HCT116 (cell line): ENCODE measurements around the gene CGGBP1. TPM values are rescaled to one million over a fixed set of nuclear protein-coding genes. Genes with fewer than 3 reads are reported as not detected.

Experiments used
- ATAC-seq: fragments of 200-7000 bp; cut with Tn5 transposase; 2 replicates; pipeline ENCODE4 v1.9.1; 2020; ENCODE audit warnings: mild to moderate bottlenecking, moderate library complexity
- BruUV-seq: library from RNA; stranded (reverse); fragments of 400-500 nt; replicated peaks from 2 replicates; lab custom pipeline; 2021; lab: Mats Ljungman, UMichigan
- CTCF ChIA-PET: fragments of 300-600 bp; sonication (Branson Sonifier 250); formaldehyde crosslinking; loops from one replicate; lab custom pipeline; 2021; ENCODE audit warnings: antibody characterized with exemption; lab: Charles Lee
- POLR2A ChIA-PET: fragments of 300-600, 350-600 bp; sonication (Branson Sonifier 250); formaldehyde crosslinking; loops from one replicate; lab custom pipeline; 2021; ENCODE audit warnings: antibody characterized with exemption; lab: Charles Lee
- RAD21 ChIA-PET, 2 experiments: fragments of 300-600 bp; sonication (Branson Sonifier 250); formaldehyde crosslinking; loops; one replicate each; lab custom pipeline; 2023; ENCODE audit warnings: low total read pairs in 2 of 2; ENCODE audit not compliant: uncharacterized antibody in 2 of 2, unreplicated experiment in 2 of 2, low non-redundant PET in 1 of 2; lab: Charles Lee
- DNase-seq: peaks from one replicate; pipeline ENCODE4 v3.0.0-alpha.2; 2010; ENCODE audit warnings: low read depth, low spot score
- H2AFZ ChIP-seq: fragments of 200-600 bp; shearing (Covaris generic), sonication (generic); 2 replicates; pipeline ENCODE4 v1.6.1; 2017; ENCODE audit warnings: low read depth, mixed run types, mixed read lengths, antibody characterized with exemption, low read length; ENCODE audit not compliant: poor library complexity, severe bottlenecking
- H3K27ac ChIP-seq: 2 replicates; pipeline ENCODE4 v1.5.1; 2012; ENCODE audit warnings: low read depth, low read length
- H3K27me3 ChIP-seq: fragments of 200-600 bp; sonication (generic); 2 replicates; pipeline ENCODE4 v1.6.1; 2016; ENCODE audit warnings: mixed run types, low read length, mixed read lengths; ENCODE audit not compliant: insufficient read depth
- H3K36me3 ChIP-seq, 2 experiments: fragments of 200-500 bp in 1 of 2; fragments of 200-600 bp in 1 of 2; sonication (Bioruptor generic) in 1 of 2; sonication (generic) in 1 of 2; 2 replicates each; pipeline versions ENCODE4 v1.5.1 to v1.6.1; 2014 to 2016; ENCODE audit warnings: low read length in 2 of 2, inconsistent platforms in 1 of 2, mixed read lengths in 1 of 2, mixed run types in 1 of 2; ENCODE audit not compliant: insufficient read depth in 2 of 2, control insufficient read depth in 1 of 2
- H3K4me1 ChIP-seq, 2 experiments: fragments of 200-600 bp in 1 of 2; sonication (generic) in 1 of 2; 2 replicates each; pipeline versions ENCODE4 v1.5.1 to v1.6.1; 2012 to 2017; ENCODE audit warnings: low read length in 2 of 2, inconsistent platforms in 1 of 2, mild to moderate bottlenecking in 1 of 2, mixed read lengths in 1 of 2, mixed run types in 1 of 2, moderate library complexity in 1 of 2; ENCODE audit not compliant: insufficient read depth in 2 of 2, control insufficient read depth in 1 of 2
- H3K4me2 ChIP-seq: fragments of 200-600 bp; sonication (generic); 2 replicates; pipeline ENCODE4 v1.6.1; 2017; ENCODE audit warnings: mixed run types, low read length, mixed read lengths
- H3K4me3 ChIP-seq, 2 experiments: fragments of 200-600 bp in 1 of 2; sonication (generic) in 1 of 2; replicated peaks in 1 of 2; 2 replicates each; pipeline ENCODE4 v1.5.1; 2011 to 2016; ENCODE audit warnings: low read length in 2 of 2, control low read depth in 1 of 2, low read depth in 1 of 2, mild to moderate bottlenecking in 1 of 2, mixed read lengths in 1 of 2, mixed run types in 1 of 2
- H3K79me2 ChIP-seq: fragments of 200-600 bp; sonication (generic); 2 replicates; pipeline ENCODE4 v1.6.1; 2017; ENCODE audit warnings: mild to moderate bottlenecking, mixed run types, low read length, moderate library complexity, mixed read lengths; ENCODE audit not compliant: insufficient read depth
- H3K9ac ChIP-seq: fragments of 200-600 bp; sonication (generic); 2 replicates; pipeline ENCODE4 v1.6.1; 2016; ENCODE audit warnings: low read length, mixed read lengths
- H3K9me2 ChIP-seq: fragments of 200-600 bp; sonication (generic), shearing (Covaris generic); 2 replicates; pipeline ENCODE4 v1.6.1; 2017; ENCODE audit warnings: mixed run types, mild to moderate bottlenecking, moderate library complexity; ENCODE audit not compliant: insufficient read depth
- H3K9me3 ChIP-seq, 2 experiments: fragments of 200-500 bp in 1 of 2; fragments of 200-600 bp in 1 of 2; sonication (Bioruptor generic) in 1 of 2; sonication (generic) in 1 of 2; 2 replicates each; pipeline ENCODE4 v1.6.1; 2014 to 2017; ENCODE audit warnings: low read length in 2 of 2, mixed read lengths in 2 of 2, inconsistent platforms in 1 of 2, low read depth in 1 of 2, mild to moderate bottlenecking in 1 of 2, mixed run types in 1 of 2, moderate library complexity in 1 of 2; ENCODE audit not compliant: control insufficient read depth in 1 of 2, insufficient read depth in 1 of 2
- H4K20me1 ChIP-seq: fragments of 200-600 bp; sonication (generic), shearing (Covaris generic); 2 replicates; pipeline ENCODE4 v1.6.1; 2017; ENCODE audit warnings: mixed run types, mild to moderate bottlenecking, moderate library complexity; ENCODE audit not compliant: insufficient read depth
- ATF3 ChIP-seq: IDR thresholded peaks from 2 replicates; pipeline ENCODE4 v1.6.1; 2012
- CBX3 ChIP-seq: IDR thresholded peaks from 2 replicates; pipeline ENCODE4 v1.6.1; 2012; ENCODE audit warnings: low read depth
- CEBPB ChIP-seq: IDR thresholded peaks from 2 replicates; pipeline ENCODE4 v1.6.1; 2012; ENCODE audit warnings: low read depth
- CTCF ChIP-seq, 3 experiments: fragments of 200-600 bp in 1 of 3; sonication (generic) in 1 of 3; IDR thresholded peaks in 2 of 3; conservative IDR thresholded peaks in 1 of 3; 2 replicates each; pipeline ENCODE4 v1.5.1; 2012 to 2017; ENCODE audit warnings: low read depth in 2 of 3, low read length in 2 of 3, antibody characterized with exemption in 1 of 3, borderline replicate concordance in 1 of 3, control low read depth in 1 of 3, mild to moderate bottlenecking in 1 of 3, mixed read lengths in 1 of 3, mixed run types in 1 of 3, moderate library complexity in 1 of 3; ENCODE audit not compliant: insufficient read depth in 1 of 3
- EGR1 ChIP-seq: IDR thresholded peaks from 2 replicates; pipeline ENCODE4 v1.6.1; 2012; ENCODE audit warnings: low read depth
- EZH2 ChIP-seq: fragments of 200-600 bp; sonication (generic); IDR thresholded peaks from 2 replicates; pipeline ENCODE4 v1.6.1; 2017; ENCODE audit warnings: antibody characterized with exemption, mixed run types
- EZH2phosphoT487 ChIP-seq: fragments of 200-600 bp; IDR thresholded peaks from 2 replicates; pipeline ENCODE4 v1.6.1; 2018; ENCODE audit warnings: antibody characterized with exemption, borderline replicate concordance
- FOSL1 ChIP-seq: IDR thresholded peaks from 2 replicates; pipeline ENCODE4 v1.6.1; 2012; ENCODE audit warnings: low read depth
- POLR2A ChIP-seq: IDR thresholded peaks from 2 replicates; pipeline ENCODE4 v1.7.0; 2011; ENCODE audit warnings: borderline replicate concordance; ENCODE audit not compliant: insufficient read depth, insufficient read length; ENCODE audit errors: extremely low read depth
- POLR2AphosphoS5 ChIP-seq: IDR thresholded peaks from 2 replicates; pipeline ENCODE4 v1.6.1; 2011; ENCODE audit warnings: mild to moderate bottlenecking, low read depth, low read length, moderate library complexity
- RAD21 ChIP-seq: IDR thresholded peaks from 2 replicates; pipeline ENCODE4 v1.6.1; 2012; ENCODE audit warnings: low read depth, mild to moderate bottlenecking
- REST ChIP-seq: IDR thresholded peaks from 2 replicates; pipeline ENCODE4 v1.6.1; 2012; ENCODE audit warnings: low read depth
- SIN3A ChIP-seq: IDR thresholded peaks from 2 replicates; pipeline ENCODE4 v1.6.1; 2012; ENCODE audit warnings: low read depth
- SP1 ChIP-seq: IDR thresholded peaks from 2 replicates; pipeline ENCODE4 v1.6.1; 2012; ENCODE audit warnings: low read depth
- SRF ChIP-seq: IDR thresholded peaks from 2 replicates; pipeline ENCODE4 v1.6.1; 2012; ENCODE audit warnings: low read depth
- YY1 ChIP-seq: IDR thresholded peaks from 2 replicates; pipeline ENCODE4 v1.6.1; 2011; ENCODE audit warnings: low read length, low read depth, moderate library complexity, mild to moderate bottlenecking; ENCODE audit not compliant: insufficient replicate concordance; ENCODE audit errors: extremely low read depth
- ZBTB33 ChIP-seq: IDR thresholded peaks from 2 replicates; pipeline ENCODE4 v1.6.1; 2011; ENCODE audit warnings: mild to moderate bottlenecking, low read length, moderate library complexity; ENCODE audit not compliant: insufficient replicate concordance; ENCODE audit errors: extremely low read depth
- ZFX ChIP-seq: fragments of 450-650 bp; IDR thresholded peaks from 2 replicates; pipeline ENCODE4 v1.6.1; 2017
- ZNF274 ChIP-seq: fragments of 200-500 bp; sonication (Bioruptor generic); IDR thresholded peaks from 2 replicates; pipeline ENCODE4 v1.6.1; 2014; ENCODE audit warnings: mild to moderate bottlenecking, low read depth, low read length, inconsistent platforms
- intact Hi-C: fragments of 100-400 bp; cut with micrococcal nuclease; formaldehyde crosslinking; loops from 2 replicates; pipeline ENCODE4 v1.10.0; 2022
- total RNA-seq: library from RNA; stranded (reverse); gene quantifications from one replicate; pipeline ENCODE4 v1.2.1, GENCODE V29; 2021; ENCODE audit not compliant: unreplicated experiment

Gene CGGBP1
- total RNA-seq, 1 experiment from 2014 or later: 52.7 TPM

- Histone ChIP-seq H2AFZ (peak overlapping the region; percentile 66), H3K4me2 (no peak overlapping the region), H3K9me3 (no peaks in the 10 kb centered on the region), H4K20me1 (no peaks in the 10 kb centered on the region), H3K4me3 (no peak overlapping the region), H3K36me3 (no peaks in the 10 kb centered on the region), H3K27ac (no peak overlapping the region), H3K27me3 (no peaks in the 10 kb centered on the region), H3K79me2 (no peaks in the 10 kb centered on the region), H3K4me1 (peaks cover 0 to 10% of the 10 kb centered on the region in 2 experiments; a peak in 1 of 4 replicates), H3K9me2 (no peaks in the 10 kb centered on the region), H3K9ac (no peak overlapping the region)
- no TSS peak for BruUV-seq
- intact Hi-C loops: no loop called here
- TF ChIP-seq EZH2phosphoT487: no peak
- TF ChIP-seq REST: no peak
- no peak for TF ChIP-seq SP1
- TF ChIP-seq RAD21: no peak
- TF ChIP-seq FOSL1: no peak
- no peak for TF ChIP-seq ZFX
- TF ChIP-seq ATF3: no peak
- TF ChIP-seq YY1: no peak
- no peak for TF ChIP-seq SIN3A
- no peak for TF ChIP-seq EGR1
- TF ChIP-seq CTCF (IDR thresholded peaks at IDR 0.05 in 2 of 3, conservative IDR thresholded peaks at IDR 0.05 in 1 of 3; ENCODE audit: borderline replicate concordance in 1 of 3, insufficient read depth in 1 of 3, low read depth in 2 of 3, low read length in 2 of 3): no peak
- no peak for TF ChIP-seq CEBPB
- no peak for TF ChIP-seq CBX3
- TF ChIP-seq EZH2: no peak
- no peak for TF ChIP-seq POLR2A
- no peak for TF ChIP-seq ZNF274
- TF ChIP-seq POLR2AphosphoS5: no peak
- TF ChIP-seq SRF: no peak
- TF ChIP-seq ZBTB33: no peak
- CTCF ChIA-PET: no interaction called here
- RAD21 ChIA-PET: no interaction called here
- POLR2A ChIA-PET: no interaction called here
- ATAC-seq: no peak
- DNase-seq: no peak
Measured at GRCh38 chr3:88030210-88030609, 28.6 kb downstream of the CGGBP1 start.
